Chondrocyte (in vitro differentiated cells): ENCODE measurements around the gene FRMD4B. TPM values are rescaled to one million over a fixed set of nuclear protein-coding genes. Genes with fewer than 3 reads are reported as not detected.
A peak's percentile ranks its signal among the peaks of the same experiment; 100 is the strongest.

Experiments used
- DNase-seq: peaks from one replicate; pipeline ENCODE4 v3.0.0; 2021; ENCODE audit warnings: mixed read lengths, low spot score
- H3K27ac Mint-ChIP-seq: one replicate; pipeline ENCODE4 v1.8.0; 2021; ENCODE audit warnings: mild to moderate bottlenecking, moderate library complexity, mixed read lengths; ENCODE audit not compliant: unreplicated experiment
- H3K27me3 Mint-ChIP-seq: 2 replicates; pipeline ENCODE4 v1.8.0; 2021; ENCODE audit warnings: low read depth, mixed read lengths
- H3K36me3 Mint-ChIP-seq: 2 replicates; pipeline ENCODE4 v1.8.0; 2021; ENCODE audit warnings: low read depth, mixed read lengths
- H3K4me1 Mint-ChIP-seq: 2 replicates; pipeline ENCODE4 v1.8.0; 2021; ENCODE audit warnings: low read depth, mild to moderate bottlenecking, mixed read lengths
- H3K4me3 Mint-ChIP-seq: one replicate; pipeline ENCODE4 v1.8.0; 2021; ENCODE audit warnings: mild to moderate bottlenecking, moderate library complexity, mixed read lengths; ENCODE audit not compliant: unreplicated experiment
- H3K9me3 Mint-ChIP-seq: 2 replicates; pipeline ENCODE4 v1.8.0; 2021; ENCODE audit warnings: low read depth, mixed read lengths
- total RNA-seq: library from RNA; stranded (reverse); gene quantifications from 3 replicates; pipeline ENCODE4 v1.2.1, GENCODE V29; 2021
- TF ChIP-seq, protein P1 (sequence below): fragments of 200-600 bp; sonication (generic); IDR thresholded peaks from 2 replicates; pipeline ENCODE4 v1.5.0; 2021; ENCODE audit warnings: antibody characterized with exemption, mild to moderate bottlenecking, moderate library complexity

FRMD4B gene
- total RNA-seq, 1 donor from 2014 or later = 4.1 TPM

DNA sequence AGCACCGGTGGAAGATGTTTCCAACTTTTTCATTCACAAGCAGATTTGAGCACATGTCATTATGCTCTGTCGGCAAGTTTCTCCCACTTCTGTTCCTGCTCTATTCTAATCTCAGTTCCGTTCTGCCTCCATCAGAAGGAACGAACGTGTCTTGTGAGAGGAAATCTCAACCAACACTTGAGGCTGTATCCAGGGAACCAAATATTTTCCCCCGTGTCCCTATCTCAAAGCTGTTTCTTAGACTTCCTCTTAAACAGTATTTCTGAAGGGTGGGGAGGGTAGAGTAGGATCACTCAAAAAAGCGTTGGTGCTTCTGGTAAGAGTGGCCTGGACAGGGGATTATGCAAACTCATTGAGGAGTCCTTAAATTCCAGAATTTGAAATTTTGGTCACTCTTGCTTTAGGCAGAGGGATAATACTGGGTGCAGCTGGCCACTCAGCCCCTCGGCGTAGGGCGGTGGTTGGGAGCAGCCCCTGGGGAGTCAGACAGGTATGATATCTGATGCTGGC lies 54.9 kb downstream of the FRMD4B start:
- TF ChIP-seq, protein P1, sequence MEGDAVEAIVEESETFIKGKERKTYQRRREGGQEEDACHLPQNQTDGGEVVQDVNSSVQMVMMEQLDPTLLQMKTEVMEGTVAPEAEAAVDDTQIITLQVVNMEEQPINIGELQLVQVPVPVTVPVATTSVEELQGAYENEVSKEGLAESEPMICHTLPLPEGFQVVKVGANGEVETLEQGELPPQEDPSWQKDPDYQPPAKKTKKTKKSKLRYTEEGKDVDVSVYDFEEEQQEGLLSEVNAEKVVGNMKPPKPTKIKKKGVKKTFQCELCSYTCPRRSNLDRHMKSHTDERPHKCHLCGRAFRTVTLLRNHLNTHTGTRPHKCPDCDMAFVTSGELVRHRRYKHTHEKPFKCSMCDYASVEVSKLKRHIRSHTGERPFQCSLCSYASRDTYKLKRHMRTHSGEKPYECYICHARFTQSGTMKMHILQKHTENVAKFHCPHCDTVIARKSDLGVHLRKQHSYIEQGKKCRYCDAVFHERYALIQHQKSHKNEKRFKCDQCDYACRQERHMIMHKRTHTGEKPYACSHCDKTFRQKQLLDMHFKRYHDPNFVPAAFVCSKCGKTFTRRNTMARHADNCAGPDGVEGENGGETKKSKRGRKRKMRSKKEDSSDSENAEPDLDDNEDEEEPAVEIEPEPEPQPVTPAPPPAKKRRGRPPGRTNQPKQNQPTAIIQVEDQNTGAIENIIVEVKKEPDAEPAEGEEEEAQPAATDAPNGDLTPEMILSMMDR = no peak
- Mint-ChIP-seq H3K9me3 (no peaks in the 10 kb centered on the region), H3K4me3 (no peak overlapping the region), H3K4me1 (peaks cover 46% of the 10 kb centered on the region), H3K27ac (no peak overlapping the region), H3K27me3 (no peaks in the 10 kb centered on the region), H3K36me3 (no peaks in the 10 kb centered on the region)
- no peak for DNase-seq

DNA sequence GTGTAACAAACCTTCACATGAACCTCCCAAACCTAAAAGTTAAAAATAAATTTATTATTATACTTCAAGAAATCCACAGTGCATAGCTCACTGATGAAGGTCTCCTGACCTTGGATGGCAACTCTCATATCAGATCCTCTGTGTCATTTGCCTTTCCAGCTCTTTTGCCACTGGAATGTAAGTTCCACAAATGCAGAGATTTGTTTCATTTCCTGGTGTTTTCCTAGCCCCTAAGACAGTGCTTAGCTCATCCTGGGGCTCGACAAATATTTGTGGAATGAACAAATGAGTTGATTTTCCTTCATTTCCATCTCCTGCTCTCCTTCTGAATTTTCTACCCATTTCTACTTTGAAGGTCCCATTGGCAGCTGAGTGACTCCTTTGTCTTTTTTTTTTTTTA lies 56.0 kb downstream of the FRMD4B start:
- Mint-ChIP-seq H3K36me3 (no peaks in the 10 kb centered on the region), H3K27ac (peak overlapping the region; percentile 32), H3K4me3 (no peak overlapping the region)

DNA sequence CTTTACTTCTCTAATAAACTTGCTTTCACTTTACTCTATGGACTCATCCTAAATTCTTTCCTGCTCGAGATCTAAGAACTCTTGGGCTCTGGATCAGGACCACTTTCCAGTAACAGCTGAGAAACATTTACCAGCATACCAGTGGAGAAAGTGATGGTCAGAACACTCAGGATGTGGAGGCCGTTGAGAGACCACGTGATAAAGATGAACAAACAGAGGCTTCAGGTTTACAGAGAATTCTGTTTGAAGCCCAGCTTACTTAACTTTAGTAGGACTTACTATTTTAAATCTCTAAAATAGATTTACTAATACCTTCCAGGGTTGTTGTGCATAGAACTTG lies 57.0 kb downstream of the FRMD4B start:
- Mint-ChIP-seq H3K27me3 (no peaks in the 10 kb centered on the region), H3K4me1 (peaks cover 46% of the 10 kb centered on the region), H3K27ac (peak overlapping the region; percentile 50), H3K9me3 (no peaks in the 10 kb centered on the region), H3K4me3 (no peak overlapping the region), H3K36me3 (no peaks in the 10 kb centered on the region)
- no peak for DNase-seq
- TF ChIP-seq, protein P1 = no peak

More for the DNA sequence above, 56.0 kb downstream of the FRMD4B start:
- peaks cover 46% of the 10 kb centered on the region for H3K4me1 Mint-ChIP-seq
- H3K9me3 Mint-ChIP-seq = no peaks in the 10 kb centered on the region
- no peak for DNase-seq
- TF ChIP-seq, protein P1 = no peak
- no peaks in the 10 kb centered on the region for H3K27me3 Mint-ChIP-seq

DNA sequence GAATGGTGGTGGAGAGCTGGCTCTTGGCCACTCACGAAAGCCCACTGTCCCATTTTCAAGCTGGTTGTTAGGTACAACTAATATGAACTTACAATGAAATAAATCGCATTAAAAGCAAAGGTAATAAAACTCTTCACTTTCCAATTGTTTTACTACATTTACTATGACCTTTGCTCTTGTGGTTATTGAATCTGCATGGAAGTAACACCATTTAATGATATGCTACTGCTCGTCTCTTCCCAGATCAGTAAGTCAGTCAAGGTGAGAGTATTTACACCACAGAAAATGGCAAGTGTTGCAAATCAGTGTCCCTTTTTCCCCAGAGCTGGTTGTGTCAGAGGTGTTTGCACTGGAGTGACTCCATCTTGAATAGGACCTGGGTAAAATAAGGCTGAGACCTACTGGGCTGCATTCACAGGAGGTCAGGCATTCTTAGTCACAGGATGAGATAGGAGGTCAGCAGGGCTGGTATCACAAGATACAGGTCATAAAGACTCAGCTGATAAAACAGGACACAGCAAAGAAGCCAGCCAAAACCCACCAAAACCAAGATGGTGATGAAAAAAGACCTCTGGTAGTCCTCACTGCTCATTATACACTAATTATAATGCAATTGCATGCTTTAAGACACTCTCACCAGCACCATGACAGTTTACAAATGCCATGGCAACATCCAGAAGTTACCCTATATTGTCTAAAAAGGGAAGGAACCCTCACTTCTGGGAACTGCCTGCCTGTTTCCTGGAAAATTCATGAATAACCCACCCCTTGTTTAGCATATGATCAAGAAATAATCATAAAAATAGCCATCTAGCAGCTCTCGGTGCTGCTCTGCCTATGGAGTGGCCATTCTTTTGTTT lies 57.6 kb downstream of the FRMD4B start:
- Mint-ChIP-seq H3K4me1 (peaks cover 46% of the 10 kb centered on the region), H3K27me3 (no peaks in the 10 kb centered on the region), H3K4me3 (no peak overlapping the region), H3K27ac (no peak overlapping the region), H3K36me3 (no peaks in the 10 kb centered on the region), H3K9me3 (no peaks in the 10 kb centered on the region)
- no peak for DNase-seq
- TF ChIP-seq, protein P1 = no peak

DNA sequence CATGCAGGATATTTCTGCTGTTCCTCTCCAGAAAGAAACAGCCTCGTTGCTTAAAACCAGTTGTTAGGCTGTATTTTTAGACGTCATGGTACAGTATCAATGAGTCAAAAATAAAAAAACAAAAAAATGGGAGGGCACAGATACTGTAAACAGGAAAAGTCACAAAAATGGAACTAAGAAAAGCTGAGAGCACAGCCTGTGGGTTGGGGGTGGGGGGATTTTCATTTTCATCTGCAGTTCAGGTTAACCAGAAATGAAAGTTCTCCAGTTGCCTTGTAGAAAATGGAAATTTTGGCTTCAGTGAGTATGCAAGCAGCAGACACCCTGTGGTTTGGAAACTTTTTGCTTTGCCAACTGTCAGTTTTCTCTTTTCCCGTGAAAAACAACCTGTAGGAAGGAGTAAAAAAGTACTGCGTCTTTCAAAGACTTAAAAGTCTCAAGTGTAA lies 59.0 kb downstream of the FRMD4B start:
- Mint-ChIP-seq H3K4me1 (peaks cover 46% of the 10 kb centered on the region), H3K9me3 (no peaks in the 10 kb centered on the region), H3K4me3 (peak overlapping the region; percentile 6), H3K36me3 (no peaks in the 10 kb centered on the region), H3K27me3 (no peaks in the 10 kb centered on the region), H3K27ac (peak overlapping the region; percentile 34)
- no peak for DNase-seq
- TF ChIP-seq, protein P1 = no peak
